ENCODE results near the gene WWOX.

GRCh38 chr16:78421181-78421708 is 321.8 kb downstream of the WWOX start:
- TF ChIP-seq POLR2A (IDR thresholded peaks at IDR 0.05; ENCODE audit: low read length) (no peak), RARB (CRISPR knock-in tag; IDR thresholded peaks at IDR 0.05) (no peak), CEBPB (IDR thresholded peaks at IDR 0.05) (no peak), FOSL2 (IDR thresholded peaks at IDR 0.05) (no peak), FOSL2 (CRISPR knock-in tag; IDR thresholded peaks at IDR 0.05) (no peak), HDAC2 (IDR thresholded peaks at IDR 0.05) (no peak), MAFK (IDR thresholded peaks at IDR 0.05; ENCODE audit: partially characterized antibody) (no peak), EP300 (IDR thresholded peaks at IDR 0.05) (no peak), MAX (IDR thresholded peaks at IDR 0.05) (no peak), REST (IDR thresholded peaks at IDR 0.05) (no peak), CBX2 (IDR thresholded peaks at IDR 0.05; ENCODE audit: borderline replicate concordance, low read depth) (no peak), KDM1A (IDR thresholded peaks at IDR 0.05; ENCODE audit: low read depth) (no peak)
- TF ChIP-seq, protein P1, sequence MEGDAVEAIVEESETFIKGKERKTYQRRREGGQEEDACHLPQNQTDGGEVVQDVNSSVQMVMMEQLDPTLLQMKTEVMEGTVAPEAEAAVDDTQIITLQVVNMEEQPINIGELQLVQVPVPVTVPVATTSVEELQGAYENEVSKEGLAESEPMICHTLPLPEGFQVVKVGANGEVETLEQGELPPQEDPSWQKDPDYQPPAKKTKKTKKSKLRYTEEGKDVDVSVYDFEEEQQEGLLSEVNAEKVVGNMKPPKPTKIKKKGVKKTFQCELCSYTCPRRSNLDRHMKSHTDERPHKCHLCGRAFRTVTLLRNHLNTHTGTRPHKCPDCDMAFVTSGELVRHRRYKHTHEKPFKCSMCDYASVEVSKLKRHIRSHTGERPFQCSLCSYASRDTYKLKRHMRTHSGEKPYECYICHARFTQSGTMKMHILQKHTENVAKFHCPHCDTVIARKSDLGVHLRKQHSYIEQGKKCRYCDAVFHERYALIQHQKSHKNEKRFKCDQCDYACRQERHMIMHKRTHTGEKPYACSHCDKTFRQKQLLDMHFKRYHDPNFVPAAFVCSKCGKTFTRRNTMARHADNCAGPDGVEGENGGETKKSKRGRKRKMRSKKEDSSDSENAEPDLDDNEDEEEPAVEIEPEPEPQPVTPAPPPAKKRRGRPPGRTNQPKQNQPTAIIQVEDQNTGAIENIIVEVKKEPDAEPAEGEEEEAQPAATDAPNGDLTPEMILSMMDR (IDR thresholded peaks at IDR 0.05): no peak
